HG03159 (cell line): Measurements from ENCODE around the gene FAM174C.
"Not testable (repeated sequence)": the region's sequence is repeated elsewhere in the genome, so short reads cannot be mapped to it uniquely, and the experiment has no call there.

ENCODE experiments used
- ATAC-seq: cut with Tn5 transposase; IDR thresholded peaks from one replicate; pipeline ENCODE4 v1.9.1; 2021; ENCODE audit warnings: mild to moderate bottlenecking, moderate library complexity; ENCODE audit not compliant: unreplicated experiment

The FAM174C gene

GRCh38 chr19:1296078-1296477, 20.7 kb downstream of the FAM174C start:
- ATAC-seq = no peak

- no peak for ATAC-seq
These were observed 21.4 kb downstream of the FAM174C start for GRCh38 chr19:1296575-1297271.

- ATAC-seq = no peak
These were observed 22.9 kb downstream of the FAM174C start for GRCh38 chr19:1298235-1298634.

GRCh38 chr19:1299801-1300200, 24.5 kb downstream of the FAM174C start:
- ATAC-seq = no peak

- no peak for ATAC-seq
These were observed 25.6 kb downstream of the FAM174C start for GRCh38 chr19:1300744-1301490.

- no peak for ATAC-seq
These were observed 27.4 kb downstream of the FAM174C start for GRCh38 chr19:1302533-1303239.

- no peak for ATAC-seq
These were observed 29.0 kb downstream of the FAM174C start for GRCh38 chr19:1304197-1304924.

- ATAC-seq = not testable (repeated sequence)
These were observed 30.0 kb downstream of the FAM174C start for GRCh38 chr19:1305354-1305753.

GRCh38 chr19:1307320-1307719, 32.0 kb downstream of the FAM174C start:
- ATAC-seq = no peak

- ATAC-seq = no peak
These were observed 32.5 kb downstream of the FAM174C start for GRCh38 chr19:1307755-1308303.

GRCh38 chr19:1308718-1309117, 33.4 kb downstream of the FAM174C start:
- ATAC-seq = no peak

- no peak for ATAC-seq
These were observed 34.9 kb downstream of the FAM174C start for GRCh38 chr19:1309977-1310852.

GRCh38 chr19:1310853-1311180, 35.5 kb downstream of the FAM174C start:
- ATAC-seq = no peak

- no peak for ATAC-seq
These were observed 36.3 kb downstream of the FAM174C start for GRCh38 chr19:1311543-1312091.

- no peak for ATAC-seq
These were observed 37.7 kb downstream of the FAM174C start for GRCh38 chr19:1312767-1313694.

- no peak for ATAC-seq
These were observed 38.6 kb downstream of the FAM174C start for GRCh38 chr19:1313695-1314613.

GRCh38 chr19:1315470-1316166, 40.3 kb downstream of the FAM174C start:
- no peak for ATAC-seq
